GM18508 (cell line): ENCODE results near the gene DSCAM.

Experiments used
- ATAC-seq: cut with Tn5 transposase; IDR thresholded peaks from one replicate; pipeline ENCODE4 v1.9.1; 2021; ENCODE audit warnings: moderate number of reproducible peaks; ENCODE audit not compliant: insufficient read depth, unreplicated experiment

The DSCAM gene

DNA sequence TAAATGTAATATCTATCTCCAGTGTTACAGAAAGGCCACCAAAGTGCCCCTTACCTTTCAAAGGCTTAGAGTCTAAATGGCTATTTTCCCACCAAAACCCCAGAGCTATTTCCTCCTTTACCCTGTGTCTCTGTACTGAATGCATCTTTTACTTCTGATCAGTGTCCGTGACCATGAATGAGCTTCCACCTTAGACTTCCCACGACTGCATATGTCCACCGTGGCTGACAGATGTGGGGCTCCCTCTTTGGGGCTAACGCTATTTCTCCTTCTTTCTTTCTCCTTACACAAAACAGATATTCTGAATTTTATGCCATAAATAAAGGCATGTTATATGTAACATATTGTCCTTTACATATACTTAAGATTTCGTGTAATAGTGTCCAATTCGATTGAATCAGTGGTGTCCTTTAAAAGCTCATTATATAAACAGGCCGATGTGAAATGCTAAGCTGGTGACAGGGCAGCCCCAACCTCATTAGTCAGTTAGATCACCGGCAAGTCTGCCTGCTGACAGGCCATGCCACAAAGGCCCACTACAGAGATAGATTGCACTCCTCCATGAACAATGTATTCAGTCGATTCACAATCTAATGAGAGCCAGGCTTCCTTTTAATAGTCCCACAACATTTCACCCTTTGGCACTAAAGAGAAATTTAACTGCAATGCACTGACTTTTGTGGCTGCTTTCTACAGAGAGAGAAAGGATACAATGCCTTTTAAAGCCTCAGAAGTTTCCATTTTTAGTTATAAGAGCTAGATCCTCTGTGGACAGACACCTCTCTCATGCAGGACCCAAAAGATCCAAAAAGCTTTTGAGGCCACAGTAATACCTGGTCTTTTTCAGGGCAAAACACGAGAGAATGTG lies 681.8 kb downstream of the DSCAM start:
- no peak for ATAC-seq

GRCh38 chr21:40162075-40162474 lies 684.9 kb downstream of the DSCAM start:
- no peak for ATAC-seq

- ATAC-seq: no peak
These were observed 686.0 kb downstream of the DSCAM start for GRCh38 chr21:40160911-40161310.

DNA sequence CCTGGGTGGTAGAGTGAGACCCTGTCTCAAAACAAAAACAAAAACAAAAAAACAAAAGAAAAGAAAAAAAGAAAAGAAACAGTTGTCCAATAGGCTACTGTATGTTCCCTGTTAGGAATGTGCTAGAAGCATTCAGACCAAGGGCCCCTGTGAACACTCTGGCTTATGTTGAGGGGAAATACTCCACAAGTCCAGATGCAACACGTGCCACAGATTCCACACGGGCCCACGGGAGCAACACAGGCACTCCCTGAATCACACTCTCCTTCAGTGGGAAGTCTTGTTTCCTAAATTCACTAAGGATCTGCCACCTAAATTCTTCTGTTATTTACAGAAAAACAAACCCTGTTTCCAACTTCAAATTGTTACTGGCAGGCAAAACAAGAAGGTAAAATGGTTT lies 688.6 kb downstream of the DSCAM start:
- ATAC-seq: no peak

- no peak for ATAC-seq
These were observed 691.4 kb downstream of the DSCAM start for GRCh38 chr21:40155563-40155962.

DNA sequence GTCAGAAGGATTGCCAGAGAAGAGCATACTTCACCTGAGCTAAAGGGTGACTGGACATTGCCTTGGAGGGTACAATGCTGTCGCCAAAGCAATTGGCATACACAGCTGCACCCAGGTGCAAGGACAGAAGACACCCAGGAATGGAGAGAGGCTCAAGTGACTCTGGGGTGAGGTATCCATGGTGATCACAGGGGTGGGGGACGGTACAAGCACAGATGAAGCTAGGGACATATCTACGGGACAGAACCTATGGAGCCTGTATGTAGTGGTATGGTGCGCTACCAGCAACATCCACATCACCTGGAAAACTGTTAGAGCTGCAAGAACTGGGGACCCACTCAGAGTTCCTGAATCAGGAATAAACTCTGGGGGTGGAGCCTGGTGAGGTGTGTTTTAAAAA lies 693.6 kb downstream of the DSCAM start:
- no peak for ATAC-seq

GRCh38 chr21:40152476-40152875 lies 694.5 kb downstream of the DSCAM start:
- ATAC-seq: no peak

DNA sequence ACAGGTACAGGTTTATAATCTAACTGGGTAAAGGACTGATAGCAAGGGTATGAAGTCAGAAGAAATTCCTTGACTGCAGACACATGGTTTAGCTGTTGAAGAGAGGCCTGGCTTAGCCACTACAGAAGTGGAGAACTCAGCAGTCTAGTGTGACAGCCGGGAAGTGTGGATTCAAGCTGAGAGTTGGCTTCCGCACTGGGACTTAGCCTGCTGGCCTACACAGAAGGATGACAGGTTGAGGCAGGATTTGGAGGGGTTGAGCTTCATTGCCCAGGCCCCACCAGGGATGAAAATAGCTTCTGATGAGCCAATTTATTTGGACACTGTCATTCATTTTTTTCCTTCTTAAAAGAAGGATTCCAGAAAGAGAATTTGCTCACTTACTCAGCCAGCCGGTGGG lies 695.3 kb downstream of the DSCAM start:
- ATAC-seq: no peak

- no peak for ATAC-seq
These were observed 700.6 kb downstream of the DSCAM start for GRCh38 chr21:40146216-40146837.

- ATAC-seq: no peak
These were observed 703.0 kb downstream of the DSCAM start for GRCh38 chr21:40143822-40144525.

- no peak for ATAC-seq
These were observed 705.3 kb downstream of the DSCAM start for GRCh38 chr21:40141621-40142020.

DNA sequence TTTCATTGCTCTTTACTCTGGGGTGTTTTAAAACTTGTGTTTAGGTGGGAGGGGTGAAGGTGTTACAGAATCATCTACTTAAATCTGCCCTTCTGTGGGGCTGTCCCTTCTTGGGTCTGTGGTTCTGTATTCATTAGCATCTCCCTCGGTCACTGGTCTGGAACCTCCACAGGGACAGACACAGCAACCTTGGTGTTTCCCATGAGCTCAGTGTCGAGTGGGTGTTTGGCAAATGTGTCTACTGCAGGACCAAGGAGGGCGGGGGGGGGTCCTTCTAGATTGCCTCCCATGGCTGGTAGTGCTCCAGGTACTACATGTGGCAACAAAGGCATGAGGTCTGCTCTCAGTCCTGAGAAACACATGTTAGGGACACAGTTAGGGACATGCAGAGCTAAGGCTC lies 706.3 kb downstream of the DSCAM start:
- ATAC-seq: no peak

- no peak for ATAC-seq
These were observed 707.3 kb downstream of the DSCAM start for GRCh38 chr21:40139636-40140035.

DNA sequence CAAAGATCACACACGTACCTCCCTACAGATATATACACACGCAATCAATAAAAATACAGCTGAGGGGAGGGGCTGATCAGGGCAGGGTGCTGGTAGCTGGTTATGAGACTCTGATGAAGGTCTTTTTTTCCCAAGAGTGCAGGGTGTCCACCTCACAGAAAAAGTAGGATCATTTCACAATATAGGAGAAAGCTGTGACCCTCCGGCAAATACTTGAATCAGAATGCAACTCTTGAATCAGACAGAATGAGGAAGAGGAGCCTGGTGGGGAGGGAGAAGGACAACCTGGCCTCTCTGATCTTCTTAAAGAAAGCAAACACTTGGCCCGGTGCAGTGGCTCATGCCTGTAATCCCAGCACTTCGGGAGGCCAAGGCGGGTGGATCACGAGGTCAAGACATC lies 710.4 kb downstream of the DSCAM start:
- ATAC-seq: no peak

DNA sequence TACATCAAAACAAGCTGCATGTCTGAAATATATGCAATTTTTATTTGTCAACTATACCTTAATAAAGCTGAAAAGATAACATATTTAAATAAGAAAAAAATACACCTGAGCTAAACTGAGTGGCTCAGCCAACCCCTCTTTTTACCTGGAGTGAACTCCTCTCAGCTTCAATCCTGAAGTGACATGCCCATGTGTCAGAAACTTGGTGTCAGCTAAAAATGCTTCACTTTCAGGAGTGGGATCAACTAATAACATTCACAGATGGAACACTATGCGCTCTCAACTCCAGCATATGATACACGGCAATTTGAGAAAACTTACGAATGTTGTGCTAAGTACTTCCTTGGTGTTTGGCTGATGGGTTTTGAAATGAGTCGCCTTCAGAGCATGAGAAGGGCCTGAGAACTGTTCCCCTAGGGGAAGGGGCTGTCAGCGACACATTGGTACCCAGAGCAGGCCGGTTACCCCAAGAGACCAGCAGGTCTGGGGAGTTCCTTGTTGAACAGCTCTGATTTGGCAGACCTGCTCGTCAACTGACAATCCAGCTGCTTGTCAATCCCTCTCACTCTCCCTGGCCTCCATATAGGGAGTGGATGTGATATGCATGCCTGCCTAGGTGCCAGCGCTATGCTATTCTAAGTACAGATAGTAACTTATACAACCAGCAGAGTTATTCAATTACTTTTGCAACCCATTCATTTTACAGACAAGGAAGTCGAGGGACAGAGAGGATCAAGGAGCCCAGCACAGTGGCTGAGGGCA lies 712.0 kb downstream of the DSCAM start:
- no peak for ATAC-seq

- no peak for ATAC-seq
These were observed 716.5 kb downstream of the DSCAM start for GRCh38 chr21:40130476-40130875.

DNA sequence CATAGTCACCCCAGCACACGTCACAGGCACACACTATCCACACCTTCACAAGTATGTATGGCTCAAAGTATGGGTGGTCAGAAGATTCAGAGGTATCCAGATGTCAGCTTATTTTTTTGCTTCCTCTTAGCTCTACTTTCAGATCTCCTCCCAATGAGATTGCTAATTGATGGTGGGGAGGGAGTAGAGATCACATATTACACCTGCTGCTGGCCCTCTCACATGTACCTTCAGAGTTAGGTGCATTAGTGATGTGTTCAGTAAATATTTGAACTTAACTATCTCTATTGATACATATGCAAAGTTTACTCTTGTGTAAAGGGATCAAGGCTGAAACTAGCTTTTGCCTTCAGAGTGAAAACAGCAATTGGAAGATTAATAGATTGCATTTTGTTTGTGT lies 717.1 kb downstream of the DSCAM start:
- ATAC-seq: no peak

DNA sequence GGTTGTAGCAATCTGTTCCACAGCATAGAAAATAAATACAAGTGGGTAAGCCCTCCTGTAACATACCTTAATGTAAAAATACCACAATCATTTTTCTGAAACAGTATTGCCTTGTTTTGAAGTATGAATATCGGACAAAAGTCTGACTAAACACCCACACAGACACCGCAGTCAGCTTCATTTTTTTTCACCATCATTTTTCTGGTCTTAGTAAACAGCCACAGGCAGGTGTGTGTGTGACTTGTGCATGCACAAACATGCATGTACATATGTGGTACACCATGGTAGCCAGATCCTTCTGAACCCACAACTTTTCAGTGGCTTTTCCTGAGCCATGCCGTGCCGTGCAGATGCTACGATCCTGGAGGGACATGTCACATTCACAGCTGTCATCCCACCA lies 718.1 kb downstream of the DSCAM start:
- no peak for ATAC-seq

GRCh38 chr21:40120940-40121575 lies 725.9 kb downstream of the DSCAM start:
- no peak for ATAC-seq

- no peak for ATAC-seq
These were observed 728.4 kb downstream of the DSCAM start for GRCh38 chr21:40118527-40118926.
